HepG2 (cell line): Measurements from ENCODE around the gene PRR36. TPM values are rescaled to one million over a fixed set of nuclear protein-coding genes. Genes with fewer than 3 reads are reported as not detected.
A peak's percentile ranks its signal among the peaks of the same experiment; 100 is the strongest.

ENCODE experiments used
- CTCF ChIP-seq: sonication (generic); formaldehyde crosslinking; IDR thresholded peaks from 2 replicates; pipeline ENCODE4 v1.5.0; 2020; ENCODE audit warnings: mild to moderate bottlenecking, missing genetic modification reagents, moderate library complexity
- FOXC1 ChIP-seq: sonication (generic); formaldehyde crosslinking; IDR thresholded peaks from 2 replicates; pipeline ENCODE4 v1.8.0; 2022; ENCODE audit warnings: mild to moderate bottlenecking, missing genetic modification reagents, borderline replicate concordance
- HDAC1 ChIP-seq: sonication (generic); formaldehyde crosslinking; IDR thresholded peaks from 2 replicates; pipeline ENCODE4 v1.5.1; 2020; ENCODE audit warnings: mild to moderate bottlenecking, missing genetic modification reagents
- HMGA1 ChIP-seq: sonication (generic); formaldehyde crosslinking; conservative IDR thresholded peaks from 2 replicates; pipeline ENCODE4 v1.4.0; 2020; ENCODE audit warnings: missing genetic modification reagents
- HOXA3 ChIP-seq: sonication (generic); formaldehyde crosslinking; IDR thresholded peaks from 2 replicates; pipeline ENCODE4 v1.5.0; 2020; ENCODE audit warnings: missing genetic modification reagents
- KIAA2018 ChIP-seq: sonication (generic); formaldehyde crosslinking; IDR thresholded peaks from 2 replicates; pipeline ENCODE4 v1.5.0; 2020; ENCODE audit warnings: mild to moderate bottlenecking, missing genetic modification reagents, borderline replicate concordance
- MAFG ChIP-seq: sonication (generic); formaldehyde crosslinking; IDR thresholded peaks from 2 replicates; pipeline ENCODE4 v1.5.1; 2020; ENCODE audit warnings: mild to moderate bottlenecking, missing genetic modification reagents
- NR1H2 ChIP-seq: sonication (generic); formaldehyde crosslinking; IDR thresholded peaks from 2 replicates; pipeline ENCODE4 v1.8.1; 2022; ENCODE audit warnings: low read depth, missing genetic modification reagents, borderline replicate concordance
- PBX2 ChIP-seq: IDR thresholded peaks from 2 replicates; pipeline ENCODE4 v1.6.1; 2016; ENCODE audit warnings: control low read depth
- PHF20 ChIP-seq: sonication (generic); formaldehyde crosslinking; IDR thresholded peaks from 2 replicates; pipeline ENCODE4 v1.5.0; 2020; ENCODE audit warnings: mild to moderate bottlenecking, missing genetic modification reagents
- POLR2AphosphoS5 ChIP-seq: IDR thresholded peaks from 2 replicates; pipeline ENCODE4 v1.6.1; 2012; ENCODE audit warnings: low read depth, low read length
- SIX4 ChIP-seq: sonication (generic); formaldehyde crosslinking; IDR thresholded peaks from 2 replicates; pipeline ENCODE4 v1.4.0; 2020; ENCODE audit warnings: missing genetic modification reagents
- ZBTB39 ChIP-seq: sonication (generic); formaldehyde crosslinking; IDR thresholded peaks from 2 replicates; pipeline ENCODE4 v1.5.0; 2020; ENCODE audit warnings: missing genetic modification reagents
- ZFP41 ChIP-seq: sonication (generic); formaldehyde crosslinking; IDR thresholded peaks from 2 replicates; pipeline ENCODE4 v1.4.0; 2020; ENCODE audit warnings: mild to moderate bottlenecking, missing genetic modification reagents, borderline replicate concordance
- ZNF556 ChIP-seq: sonication (generic); formaldehyde crosslinking; IDR thresholded peaks from 2 replicates; pipeline ENCODE4 v1.4.0; 2020; ENCODE audit warnings: mild to moderate bottlenecking, missing genetic modification reagents, borderline replicate concordance
- ZNF598 ChIP-seq: sonication (generic); formaldehyde crosslinking; IDR thresholded peaks from 2 replicates; pipeline ENCODE4 v1.5.1; 2020; ENCODE audit warnings: mild to moderate bottlenecking, missing genetic modification reagents, borderline replicate concordance
- polyA plus RNA-seq, 8 experiments: library from polyadenylated mRNA; depleted of rRNA in 3 of 8; stranded (reverse) in 7 of 8; unstranded in 1 of 8; fragments of >200 nt; fragmentation: Illumina TruSeq in 4 of 8; extraction: Trizol in 4 of 8; gene quantifications; 2 replicates each; pipeline versions ENCODE4 v1.2.1 to v1.2.3, GENCODE V29; 2011 to 2016; ENCODE audit warnings: low read depth in 4 of 8, missing spikeins in 1 of 8, mixed read lengths in 1 of 8; ENCODE audit not compliant: insufficient read depth in 1 of 8
- total RNA-seq, 5 experiments: library from RNA; depleted of rRNA; stranded (reverse); fragments of >200 nt; fragmentation: Illumina TruSeq; extraction: Trizol; gene quantifications; 2 replicates each; pipeline ENCODE4 v1.2.3, GENCODE V29; 2016; ENCODE audit warnings: low read depth in 1 of 5

Gene PRR36
- total and polyA plus RNA-seq, 2 of the 13 experiments (the other 11 are each of a cell fraction or from before 2014, with no cell fraction given): 0.07 to 0.17 TPM

- TF ChIP-seq ZBTB39 (CRISPR knock-in tag): 0 out of 2 replicates have a peak, but pooled peaks have one; percentile 31
- TF ChIP-seq HDAC1: 0 out of 2 replicates have a peak, but pooled peaks have one; percentile 57
- TF ChIP-seq CTCF: peak; percentile 39
- TF ChIP-seq MAFG: no peak
- TF ChIP-seq ZNF556 (CRISPR knock-in tag): no peak
- no peak for TF ChIP-seq HMGA1 (CRISPR knock-in tag)
- no peak for TF ChIP-seq PHF20
- no peak for TF ChIP-seq ZFP41
- peak; percentile 18; the same call in 1 of the 2 replicates for TF ChIP-seq FOXC1 (CRISPR knock-in tag)
- no peak for TF ChIP-seq NR1H2 (CRISPR knock-in tag)
- no peak; the same call in 1 of the 2 replicates for TF ChIP-seq HOXA3 (CRISPR knock-in tag)
- no peak for TF ChIP-seq KIAA2018 (CRISPR knock-in tag)
- no peak for TF ChIP-seq PBX2
- peak; percentile 89 for TF ChIP-seq POLR2AphosphoS5
- no peak for TF ChIP-seq ZNF598
- TF ChIP-seq SIX4 (CRISPR knock-in tag): no peak
Observed at GRCh38 chr19:7918615-7919421, 44.6 kb upstream of the PRR36 start (continued).
